DND-41 (cell line): ENCODE results near the gene IPO11.

Experiments
- ATAC-seq: fragments of 200-7000 bp; cut with Tn5 transposase; 3 replicates; pipeline ENCODE4 v1.9.1; 2021; ENCODE audit warnings: low read depth; ENCODE audit not compliant: insufficient read depth
- DNase-seq: peaks from one replicate; pipeline ENCODE4 v3.0.0-alpha.2; 2020
- H2AFZ ChIP-seq: 2 replicates; pipeline ENCODE4 v1.6.0; 2012; ENCODE audit warnings: low read depth, low read length
- H3K27ac ChIP-seq: 2 replicates; pipeline ENCODE4 v1.5.1; 2012; ENCODE audit warnings: low read length, inconsistent platforms
- H3K27me3 ChIP-seq: fragments of 200-600 bp; sonication (generic); 2 replicates; pipeline ENCODE4 v1.6.0; 2012; ENCODE audit warnings: low read length, mild to moderate bottlenecking, inconsistent platforms; ENCODE audit not compliant: insufficient read depth, poor library complexity
- H3K36me3 ChIP-seq: 2 replicates; pipeline ENCODE4 v1.5.1; 2012; ENCODE audit warnings: low read length, inconsistent platforms; ENCODE audit not compliant: insufficient read depth
- H3K4me1 ChIP-seq: 2 replicates; pipeline ENCODE4 v1.5.1; 2012; ENCODE audit warnings: mild to moderate bottlenecking, low read length; ENCODE audit not compliant: insufficient read depth
- H3K4me2 ChIP-seq: 2 replicates; pipeline ENCODE4 v1.6.0; 2012; ENCODE audit warnings: mild to moderate bottlenecking, moderate library complexity, low read length, inconsistent platforms; ENCODE audit not compliant: insufficient read depth
- H3K4me3 ChIP-seq, 2 experiments: fragments of 200-600 bp in 1 of 2; shearing (Covaris generic) in 1 of 2; 2 replicates each; pipeline ENCODE4 v1.5.1; 2012 to 2016; ENCODE audit warnings: inconsistent platforms in 2 of 2, low read length in 2 of 2, mild to moderate bottlenecking in 2 of 2, low read depth in 1 of 2, moderate library complexity in 1 of 2
- H3K79me2 ChIP-seq: 2 replicates; pipeline ENCODE4 v1.6.0; 2012; ENCODE audit warnings: low read length, inconsistent platforms; ENCODE audit not compliant: insufficient read depth
- H3K9ac ChIP-seq: 2 replicates; pipeline ENCODE4 v1.6.0; 2012; ENCODE audit warnings: low read depth, mild to moderate bottlenecking, inconsistent platforms, low read length, moderate library complexity
- H3K9me3 ChIP-seq: 2 replicates; pipeline ENCODE4 v1.5.1; 2012; ENCODE audit warnings: low read length, moderate library complexity, mild to moderate bottlenecking, inconsistent platforms; ENCODE audit not compliant: insufficient read depth, severe bottlenecking
- H4K20me1 ChIP-seq: 2 replicates; pipeline ENCODE4 v1.6.0; 2012; ENCODE audit warnings: low read length; ENCODE audit not compliant: insufficient read depth
- CTCF ChIP-seq: IDR thresholded peaks from 2 replicates; pipeline ENCODE4 v1.5.1; 2012; ENCODE audit warnings: borderline replicate concordance, low read length, moderate library complexity, mild to moderate bottlenecking; ENCODE audit not compliant: poor library complexity, severe bottlenecking; ENCODE audit errors: extremely low read depth
- EZH2 ChIP-seq: IDR thresholded peaks from 3 replicates; pipeline ENCODE4 v1.6.1; 2012; ENCODE audit warnings: borderline replicate concordance, low read depth, mild to moderate bottlenecking, moderate library complexity, low read length, inconsistent platforms; ENCODE audit not compliant: severe bottlenecking

The IPO11 gene

GRCh38 chr5:62412549-62413329 lies at the start of gene IPO11:
TSS of gene IPO11 (plus strand) at chr5:62412763. CDS start at chr5:62437280, 24,517 bp downstream.
- peak within 1 kb of the TSS; percentile 81 for H3K27ac ChIP-seq
- no peaks in the 10 kb centered on the region for H3K9me3 ChIP-seq
- peak within 1 kb of the TSS; percentile 91 for H3K4me2 ChIP-seq
- H4K20me1 ChIP-seq, result peaks cover 9% of the 10 kb centered on the region; the same call in 1 of the 2 replicates
- no peak for TF ChIP-seq CTCF
- peaks cover 7% of the 10 kb centered on the region for H3K36me3 ChIP-seq
- peaks cover 31% of the 10 kb centered on the region for H3K4me1 ChIP-seq
- H3K27me3 ChIP-seq, result no peaks in the 10 kb centered on the region
- peaks cover 52% of the 10 kb centered on the region for H3K79me2 ChIP-seq
- H2AFZ ChIP-seq, result peak within 1 kb of the TSS; percentile 95
- peak; percentile 92 for ATAC-seq
- H3K4me3 ChIP-seq, result peak within 1 kb of the TSS; percentile 91 to 97
- peak; percentile 98 for DNase-seq
- H3K9ac ChIP-seq, result peak within 1 kb of the TSS; percentile 82

- Histone ChIP-seq H4K20me1 (no peaks in the 10 kb centered on the region), H3K4me3 (no peak overlapping the region), H3K27ac (no peak overlapping the region), H3K79me2 (no peaks in the 10 kb centered on the region; the same call in 1 of the 2 replicates), H3K4me2 (no peak overlapping the region), H2AFZ (no peak overlapping the region), H3K9me3 (no peaks in the 10 kb centered on the region), H3K4me1 (no peaks in the 10 kb centered on the region), H3K36me3 (peaks cover 77% of the 10 kb centered on the region), H3K9ac (no peak overlapping the region), H3K27me3 (no peaks in the 10 kb centered on the region)
- ATAC-seq (no peak), DNase-seq (no peak)
- TF ChIP-seq CTCF (no peak), EZH2 (no peak)
Observed at GRCh38 chr5:62369039-62369438, 43.5 kb upstream of the IPO11 start.

GRCh38 chr5:62371409-62371808 lies 41.2 kb upstream of the IPO11 start:
- Histone ChIP-seq H3K79me2 (no peaks in the 10 kb centered on the region; the same call in 1 of the 2 replicates), H3K4me3 (no peak overlapping the region), H3K4me2 (no peak overlapping the region), H3K27me3 (no peaks in the 10 kb centered on the region), H3K27ac (no peak overlapping the region), H3K9me3 (no peaks in the 10 kb centered on the region), H4K20me1 (no peaks in the 10 kb centered on the region), H2AFZ (no peak overlapping the region), H3K4me1 (no peaks in the 10 kb centered on the region), H3K36me3 (peaks cover 75% of the 10 kb centered on the region), H3K9ac (no peak overlapping the region)
- DNase-seq (no peak), ATAC-seq (no peak)
- TF ChIP-seq EZH2, result no peak
- no peak for TF ChIP-seq CTCF
